H9 (cell line): ENCODE results near the gene CACNB3. TPM values are rescaled to one million over a fixed set of nuclear protein-coding genes. Genes with fewer than 3 reads are reported as not detected.

ENCODE experiments used
- DNase-seq: peaks from one replicate; pipeline ENCODE4 v3.0.0-alpha.2; 2017
- H2AFZ ChIP-seq: one replicate; pipeline ENCODE4 v1.6.1; 2013; ENCODE audit warnings: mild to moderate bottlenecking, low read length, control low read depth, moderate library complexity
- H2AK5ac ChIP-seq: 2 replicates; pipeline ENCODE4 v1.6.1; 2013; ENCODE audit warnings: low read length, control low read depth, mixed read lengths; ENCODE audit not compliant: insufficient read length
- H2BK120ac ChIP-seq: one replicate; pipeline ENCODE4 v1.6.1; 2013; ENCODE audit warnings: low read depth, mild to moderate bottlenecking, low read length, control low read depth, inconsistent platforms; ENCODE audit not compliant: poor library complexity, severe bottlenecking
- H2BK12ac ChIP-seq: 2 replicates; pipeline ENCODE4 v1.6.1; 2013; ENCODE audit warnings: low read length, control low read depth, mixed read lengths, low read depth; ENCODE audit not compliant: insufficient read length
- H2BK15ac ChIP-seq: 2 replicates; pipeline ENCODE4 v1.6.1; 2013; ENCODE audit warnings: low read depth, low read length, control low read depth
- H2BK20ac ChIP-seq: one replicate; pipeline ENCODE4 v1.6.1; 2013; ENCODE audit warnings: low read depth, mild to moderate bottlenecking, low read length, control low read depth, inconsistent platforms; ENCODE audit not compliant: poor library complexity, severe bottlenecking
- H2BK5ac ChIP-seq: 2 replicates; pipeline ENCODE4 v1.6.1; 2013; ENCODE audit warnings: low read length, control low read depth, mixed read lengths; ENCODE audit not compliant: insufficient read length
- H3K14ac ChIP-seq: 2 replicates; pipeline ENCODE4 v1.6.1; 2013; ENCODE audit warnings: low read length, control low read depth; ENCODE audit not compliant: insufficient read depth
- H3K18ac ChIP-seq: 2 replicates; pipeline ENCODE4 v1.6.1; 2013; ENCODE audit warnings: low read depth, mild to moderate bottlenecking, mixed read lengths, low read length, control low read depth; ENCODE audit not compliant: insufficient read length
- H3K23ac ChIP-seq: 2 replicates; pipeline ENCODE4 v1.6.1; 2013; ENCODE audit warnings: low read length, control low read depth, mixed read lengths, low read depth; ENCODE audit not compliant: insufficient read length
- H3K23me2 ChIP-seq: 2 replicates; pipeline ENCODE4 v1.6.1; 2013; ENCODE audit warnings: low read depth, mild to moderate bottlenecking, mixed read lengths, low read length, control low read depth; ENCODE audit not compliant: insufficient read length, poor library complexity, severe bottlenecking
- H3K27ac ChIP-seq: 2 replicates; pipeline ENCODE4 v1.5.1; 2013; ENCODE audit warnings: low read length, control low read depth, mixed read lengths, low read depth; ENCODE audit not compliant: insufficient read length
- H3K27me3 ChIP-seq: 2 replicates; pipeline ENCODE4 v1.6.1; 2013; ENCODE audit warnings: low read length, control low read depth, inconsistent platforms; ENCODE audit not compliant: insufficient read depth
- H3K4ac ChIP-seq: 2 replicates; pipeline ENCODE4 v1.6.1; 2013; ENCODE audit warnings: low read depth, mild to moderate bottlenecking, control low read depth, inconsistent platforms, low read length, moderate library complexity
- H3K4me1 ChIP-seq: 2 replicates; pipeline ENCODE4 v1.6.1; 2013; ENCODE audit warnings: low read length, control low read depth, inconsistent platforms; ENCODE audit not compliant: insufficient read depth
- H3K4me2 ChIP-seq: 2 replicates; pipeline ENCODE4 v1.6.1; 2013; ENCODE audit warnings: low read length, control low read depth, mixed read lengths; ENCODE audit not compliant: insufficient read length, insufficient read depth
- H3K56ac ChIP-seq: 2 replicates; pipeline ENCODE4 v1.6.1; 2013; ENCODE audit warnings: low read depth, mild to moderate bottlenecking, mixed read lengths, low read length, control low read depth; ENCODE audit not compliant: insufficient read length
- H3K79me1 ChIP-seq: 2 replicates; pipeline ENCODE4 v1.6.1; 2013; ENCODE audit warnings: low read depth, mild to moderate bottlenecking, moderate library complexity, low read length, control low read depth, inconsistent platforms; ENCODE audit not compliant: insufficient read depth, poor library complexity, severe bottlenecking
- H3K79me2 ChIP-seq: 2 replicates; pipeline ENCODE4 v1.6.1; 2013; ENCODE audit warnings: low read length, control low read depth, inconsistent platforms; ENCODE audit not compliant: insufficient read depth
- H3K9ac ChIP-seq: 2 replicates; pipeline ENCODE4 v1.6.1; 2013; ENCODE audit warnings: low read length, control low read depth, mixed read lengths; ENCODE audit not compliant: insufficient read length; ENCODE audit errors: extremely low read depth
- H3K9me3 ChIP-seq: one replicate; pipeline ENCODE4 v1.6.1; 2013; ENCODE audit warnings: low read depth, low read length, inconsistent platforms; ENCODE audit not compliant: control insufficient read depth
- H3T11ph ChIP-seq: one replicate; pipeline ENCODE4 v1.6.1; 2013; ENCODE audit warnings: mild to moderate bottlenecking, low read length, control low read depth, inconsistent platforms
- H4K20me1 ChIP-seq: one replicate; pipeline ENCODE4 v1.6.1; 2013; ENCODE audit not compliant: control insufficient read depth, insufficient read length, insufficient read depth
- H4K5ac ChIP-seq: 2 replicates; pipeline ENCODE4 v1.6.1; 2013; ENCODE audit warnings: low read depth, mild to moderate bottlenecking, mixed read lengths, low read length, control low read depth; ENCODE audit not compliant: insufficient read length
- H4K8ac ChIP-seq: replicated peaks from 2 replicates; pipeline ENCODE4 v1.6.1; 2013; ENCODE audit warnings: low read length, control low read depth, mixed read lengths, low read depth; ENCODE audit not compliant: insufficient read length
- H4K91ac ChIP-seq: 2 replicates; pipeline ENCODE4 v1.6.1; 2013; ENCODE audit warnings: low read depth, mild to moderate bottlenecking, moderate library complexity, mixed read lengths, low read length, control low read depth; ENCODE audit not compliant: insufficient read length
- H3K27ac Mint-ChIP-seq, 3 experiments: 2 replicates in 2 of 3; 3 replicates in 1 of 3; pipeline ENCODE4 v1.8.0; 2020 to 2021; ENCODE audit warnings: mixed read lengths in 3 of 3, mild to moderate bottlenecking in 1 of 3, moderate library complexity in 1 of 3
- H3K27me3 Mint-ChIP-seq: 2 replicates; pipeline ENCODE4 v1.8.0; 2021; ENCODE audit warnings: low read depth, mild to moderate bottlenecking, moderate library complexity, mixed read lengths
- H3K36me3 Mint-ChIP-seq, 3 experiments: 2 replicates in 2 of 3; 3 replicates in 1 of 3; pipeline ENCODE4 v1.8.0; 2020 to 2021; ENCODE audit warnings: low read depth in 3 of 3, mixed read lengths in 3 of 3; ENCODE audit not compliant: insufficient read depth in 1 of 3
- H3K4me1 Mint-ChIP-seq, 2 experiments: 2 replicates each; pipeline ENCODE4 v1.8.0; 2020; ENCODE audit warnings: mixed read lengths in 2 of 2
- H3K4me3 Mint-ChIP-seq, 2 experiments: 2 replicates in 1 of 2; 3 replicates in 1 of 2; pipeline ENCODE4 v1.8.0; 2020 to 2021; ENCODE audit warnings: mild to moderate bottlenecking in 2 of 2, mixed read lengths in 2 of 2, moderate library complexity in 1 of 2
- H3K9me3 Mint-ChIP-seq, 2 experiments: 2 replicates in 1 of 2; 3 replicates in 1 of 2; pipeline ENCODE4 v1.8.0; 2020; ENCODE audit warnings: mild to moderate bottlenecking in 2 of 2, mixed read lengths in 2 of 2, moderate library complexity in 1 of 2
- CTCF ChIP-seq: fragments of 200-600 bp; sonication (generic); conservative IDR thresholded peaks from 3 replicates; pipeline ENCODE4 v1.8.0; 2021; ENCODE audit warnings: antibody characterized with exemption, mild to moderate bottlenecking
- WGBS: extraction: QIAGEN DNeasy Blood & Tissue Kit; methylation state at CpG from one replicate; pipeline ENCODE4 v1.1.7; 2013; ENCODE audit warnings: missing lambda C conversion rate, low lambda C conversion rate, mixed read lengths; ENCODE audit not compliant: insufficient read length; ENCODE audit errors: extremely low coverage; 5-methylcytosine and 5-hydroxymethylcytosine counted together
- total RNA-seq: library from RNA; stranded (reverse); gene quantifications from 2 replicates; pipeline ENCODE4 v1.2.1, GENCODE V29; 2021

The CACNB3 gene
- total RNA-seq, 1 experiment from 2014 or later, result 35.1 TPM

GRCh38 chr12:48783432-48783831 is 34.9 kb upstream of the CACNB3 start:
- Histone ChIP-seq H4K5ac (no peak overlapping the region), H4K20me1 (no peaks in the 10 kb centered on the region), H2AFZ (no peak overlapping the region), H3K4ac (no peak overlapping the region), H2BK15ac (no peak overlapping the region), H2BK12ac (no peak overlapping the region), H3K56ac (no peak overlapping the region), H3K9me3 (no peaks in the 10 kb centered on the region), H3K14ac (no peak overlapping the region), H2BK120ac (no peak overlapping the region), H3K27me3 (no peaks in the 10 kb centered on the region; the same call in 1 of the 2 replicates), H3K27ac (no peak overlapping the region), H3K23me2 (peaks cover 5% of the 10 kb centered on the region), H4K8ac (no peak overlapping the region), H2BK5ac (no peak overlapping the region), H2AK5ac (no peak overlapping the region), H2BK20ac (no peak overlapping the region), H3K4me1 (no peaks in the 10 kb centered on the region), H4K91ac (no peak overlapping the region), H3K9ac (no peak overlapping the region), H3T11ph (no peak overlapping the region), H3K23ac (no peak overlapping the region), H3K79me1 (no peaks in the 10 kb centered on the region), H3K18ac (no peak overlapping the region), H3K4me2 (no peak overlapping the region), H3K79me2 (no peaks in the 10 kb centered on the region)
- H3K9me3 Mint-ChIP-seq, result no peaks in the 10 kb centered on the region
- no CpG with 5 or more reads among the region's 4 CpGs for WGBS
- no peak for TF ChIP-seq CTCF
- no peak for DNase-seq
- H3K4me3 Mint-ChIP-seq, result no peak overlapping the region
- H3K27me3 Mint-ChIP-seq, result peaks cover 7% of the 10 kb centered on the region
- peaks cover 3 to 10% (median 4%) of the 10 kb centered on the region in 3 experiments; a peak in 5 of 7 replicates for H3K36me3 Mint-ChIP-seq
- H3K4me1 Mint-ChIP-seq, result peaks cover 24 to 43% of the 10 kb centered on the region in 2 experiments
- no peak overlapping the region for H3K27ac Mint-ChIP-seq
